HEK293T (cell line): Measurements from ENCODE around the gene TRIM37.

Experiments used
- CTCF ChIA-PET: fragments of 350-600 bp; formaldehyde crosslinking; extraction: SDS; loops from one replicate; lab custom pipeline; 2021; ENCODE audit warnings: antibody characterized with exemption, inconsistent platforms; lab: Yijun Ruan, JAX
- POLR2A ChIA-PET: fragments of 350-600 bp; formaldehyde crosslinking; extraction: SDS; loops from one replicate; lab custom pipeline; 2020; ENCODE audit warnings: antibody characterized with exemption, inconsistent platforms; lab: Yijun Ruan, JAX
- DNase-seq: peaks from one replicate; pipeline ENCODE4 v3.0.0; 2012; ENCODE audit warnings: mixed read lengths; ENCODE audit errors: extremely low spot score
- ARNT ChIP-seq: fragments of 450-650 bp; IDR thresholded peaks from 2 replicates; pipeline ENCODE4 v1.6.1; 2017; ENCODE audit warnings: mild to moderate bottlenecking
- BHLHE40 ChIP-seq: fragments of 450-650 bp; IDR thresholded peaks from 2 replicates; pipeline ENCODE4 v1.6.1; 2016; ENCODE audit warnings: mild to moderate bottlenecking, moderate library complexity, borderline replicate concordance
- CTBP1 ChIP-seq: fragments of 450-650 bp; IDR thresholded peaks from 2 replicates; pipeline ENCODE4 v1.6.1; 2016; ENCODE audit warnings: borderline replicate concordance
- ELF4 ChIP-seq: fragments of 450-650 bp; IDR thresholded peaks from 2 replicates; pipeline ENCODE4 v1.6.1; 2017; ENCODE audit warnings: antibody characterized with exemption
- FOXA1 ChIP-seq: fragments of 450-650 bp; IDR thresholded peaks from 2 replicates; pipeline ENCODE4 v1.6.1; 2016; ENCODE audit warnings: mild to moderate bottlenecking
- FOXK2 ChIP-seq: fragments of 450-650 bp; IDR thresholded peaks from 2 replicates; pipeline ENCODE4 v1.6.1; 2016; ENCODE audit warnings: mild to moderate bottlenecking
- FOXM1 ChIP-seq: fragments of 450-650 bp; IDR thresholded peaks from 2 replicates; pipeline ENCODE4 v1.6.1; 2017; ENCODE audit warnings: mild to moderate bottlenecking, borderline replicate concordance
- HDGF ChIP-seq: fragments of 450-650 bp; IDR thresholded peaks from 2 replicates; pipeline ENCODE4 v1.6.1; 2017; ENCODE audit warnings: antibody characterized with exemption, borderline replicate concordance
- L3MBTL2 ChIP-seq: fragments of 450-650 bp; conservative IDR thresholded peaks from 2 replicates; pipeline ENCODE4 v1.6.1; 2016; ENCODE audit warnings: mild to moderate bottlenecking
- LEF1 ChIP-seq: fragments of 450-650 bp; IDR thresholded peaks from 2 replicates; pipeline ENCODE4 v1.6.1; 2017; ENCODE audit warnings: mild to moderate bottlenecking, borderline replicate concordance
- NFRKB ChIP-seq: fragments of 450-650 bp; IDR thresholded peaks from 2 replicates; pipeline ENCODE4 v1.6.1; 2016; ENCODE audit warnings: mild to moderate bottlenecking, moderate library complexity
- PKNOX1 ChIP-seq: fragments of 450-650 bp; IDR thresholded peaks from 2 replicates; pipeline ENCODE4 v1.6.1; 2016
- SP1 ChIP-seq: fragments of 450-650 bp; IDR thresholded peaks from 2 replicates; pipeline ENCODE4 v1.6.1; 2017
- SUZ12 ChIP-seq: fragments of 450-650 bp; IDR thresholded peaks from 2 replicates; pipeline ENCODE4 v1.6.1; 2016; ENCODE audit warnings: mild to moderate bottlenecking
- TARDBP ChIP-seq: fragments of 450-650 bp; IDR thresholded peaks from 2 replicates; pipeline ENCODE4 v1.6.1; 2016
- ZNF384 ChIP-seq: fragments of 450-650 bp; IDR thresholded peaks from 2 replicates; pipeline ENCODE4 v1.6.1; 2016

The TRIM37 gene

GRCh38 chr17:59037960-59038359 is 68.7 kb downstream of the TRIM37 start:
- POLR2A ChIA-PET = no interaction called here
- DNase-seq = no peak
- no peak for TF ChIP-seq FOXM1
- TF ChIP-seq FOXK2 = no peak
- no peak for TF ChIP-seq L3MBTL2
- TF ChIP-seq BHLHE40 = no peak
- no peak for TF ChIP-seq PKNOX1
- CTCF ChIA-PET = no interaction called here

- no peak for TF ChIP-seq FOXA1
- no peak for TF ChIP-seq SP1
- TF ChIP-seq PKNOX1 = no peak
- no peak for TF ChIP-seq ZNF384
- TF ChIP-seq LEF1 = no peak
- no peak for TF ChIP-seq NFRKB
- TF ChIP-seq BHLHE40 = no peak
- TF ChIP-seq HDGF = no peak
- TF ChIP-seq ARNT = no peak
- no peak for TF ChIP-seq TARDBP
- TF ChIP-seq ELF4 = no peak
- TF ChIP-seq FOXM1 = no peak
- TF ChIP-seq FOXK2 = no peak
- POLR2A ChIA-PET = interaction anchor here (0.6 kb wide), 1 partner anchor 12 kb away, joined by 3 read pairs; no protein-coding TSS in a partner anchor
- no peak for DNase-seq
- CTCF ChIA-PET = interaction anchor here (0.5 kb wide), 1 partner anchor 207 kb away, joined by 3 read pairs; no protein-coding TSS in a partner anchor
These were observed 75.9 kb downstream of the TRIM37 start for GRCh38 chr17:59030811-59031210.

- DNase-seq = no peak
- ChIA-PET CTCF (no interaction called here), POLR2A (no interaction called here)
- TF ChIP-seq SP1 = no peak
- no peak for TF ChIP-seq BHLHE40
- TF ChIP-seq ARNT = no peak
- TF ChIP-seq ELF4 = no peak
- no peak for TF ChIP-seq HDGF
- no peak for TF ChIP-seq FOXA1
- TF ChIP-seq CTBP1 = no peak
- TF ChIP-seq L3MBTL2 = no peak
- TF ChIP-seq TARDBP = no peak
- TF ChIP-seq ZNF384 = no peak
- TF ChIP-seq LEF1 = no peak
- no peak for TF ChIP-seq FOXM1
- no peak for TF ChIP-seq NFRKB
- no peak for TF ChIP-seq PKNOX1
- no peak for TF ChIP-seq SUZ12
These were observed 78.4 kb downstream of the TRIM37 start for GRCh38 chr17:59028328-59028727.

GRCh38 chr17:59027750-59028149 is 78.9 kb downstream of the TRIM37 start:
- DNase-seq = no peak
- CTCF ChIA-PET = no interaction called here
- POLR2A ChIA-PET = no interaction called here

GRCh38 chr17:59026176-59026939 is 80.3 kb downstream of the TRIM37 start:
- no peak for TF ChIP-seq BHLHE40
- no peak for TF ChIP-seq NFRKB
- TF ChIP-seq CTBP1 = no peak
- TF ChIP-seq ARNT = no peak
- TF ChIP-seq FOXM1 = no peak
- no peak for TF ChIP-seq SUZ12
- TF ChIP-seq PKNOX1 = no peak
- no peak for TF ChIP-seq ELF4
- no peak for TF ChIP-seq ZNF384
- no peak for TF ChIP-seq L3MBTL2
- TF ChIP-seq FOXA1 = no peak
- TF ChIP-seq LEF1 = no peak
- POLR2A ChIA-PET = no interaction called here
- CTCF ChIA-PET = no interaction called here
- DNase-seq = no peak

More at GRCh38 chr17:59027750-59028149, 78.9 kb downstream of the TRIM37 start:
- TF ChIP-seq FOXM1 (no peak), NFRKB (no peak), HDGF (no peak), SP1 (no peak), ARNT (no peak), L3MBTL2 (no peak), ZNF384 (no peak), ELF4 (no peak), FOXA1 (no peak), LEF1 (no peak), SUZ12 (no peak), CTBP1 (no peak), BHLHE40 (no peak), TARDBP (no peak), PKNOX1 (no peak), FOXK2 (no peak)
